HG02870 (cell line): Measurements from ENCODE around the gene DOP1A.

ENCODE experiments used
- ATAC-seq: cut with Tn5 transposase; IDR thresholded peaks from one replicate; pipeline ENCODE4 v1.9.1; 2021; ENCODE audit warnings: mild to moderate bottlenecking, moderate library complexity; ENCODE audit not compliant: unreplicated experiment

The DOP1A gene, protein sequence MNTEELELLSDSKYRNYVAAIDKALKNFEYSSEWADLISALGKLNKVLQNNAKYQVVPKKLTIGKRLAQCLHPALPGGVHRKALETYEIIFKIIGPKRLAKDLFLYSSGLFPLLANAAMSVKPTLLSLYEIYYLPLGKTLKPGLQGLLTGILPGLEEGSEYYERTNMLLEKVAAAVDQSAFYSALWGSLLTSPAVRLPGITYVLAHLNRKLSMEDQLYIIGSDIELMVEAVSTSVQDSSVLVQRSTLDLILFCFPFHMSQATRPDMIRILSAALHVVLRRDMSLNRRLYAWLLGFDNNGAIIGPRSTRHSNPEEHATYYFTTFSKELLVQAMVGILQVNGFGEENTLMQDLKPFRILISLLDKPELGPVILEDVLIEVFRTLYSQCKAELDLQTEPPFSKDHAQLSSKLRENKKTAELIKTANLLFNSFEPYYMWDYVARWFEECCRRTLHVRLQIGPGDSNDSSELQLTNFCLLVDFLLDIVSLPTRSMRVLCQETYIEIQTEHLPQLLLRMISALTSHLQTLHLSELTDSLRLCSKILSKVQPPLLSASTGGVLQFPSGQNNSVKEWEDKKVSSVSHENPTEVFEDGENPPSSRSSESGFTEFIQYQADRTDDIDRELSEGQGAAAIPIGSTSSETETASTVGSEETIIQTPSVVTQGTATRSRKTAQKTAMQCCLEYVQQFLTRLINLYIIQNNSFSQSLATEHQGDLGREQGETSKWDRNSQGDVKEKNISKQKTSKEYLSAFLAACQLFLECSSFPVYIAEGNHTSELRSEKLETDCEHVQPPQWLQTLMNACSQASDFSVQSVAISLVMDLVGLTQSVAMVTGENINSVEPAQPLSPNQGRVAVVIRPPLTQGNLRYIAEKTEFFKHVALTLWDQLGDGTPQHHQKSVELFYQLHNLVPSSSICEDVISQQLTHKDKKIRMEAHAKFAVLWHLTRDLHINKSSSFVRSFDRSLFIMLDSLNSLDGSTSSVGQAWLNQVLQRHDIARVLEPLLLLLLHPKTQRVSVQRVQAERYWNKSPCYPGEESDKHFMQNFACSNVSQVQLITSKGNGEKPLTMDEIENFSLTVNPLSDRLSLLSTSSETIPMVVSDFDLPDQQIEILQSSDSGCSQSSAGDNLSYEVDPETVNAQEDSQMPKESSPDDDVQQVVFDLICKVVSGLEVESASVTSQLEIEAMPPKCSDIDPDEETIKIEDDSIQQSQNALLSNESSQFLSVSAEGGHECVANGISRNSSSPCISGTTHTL (N-terminal part only)

DNA sequence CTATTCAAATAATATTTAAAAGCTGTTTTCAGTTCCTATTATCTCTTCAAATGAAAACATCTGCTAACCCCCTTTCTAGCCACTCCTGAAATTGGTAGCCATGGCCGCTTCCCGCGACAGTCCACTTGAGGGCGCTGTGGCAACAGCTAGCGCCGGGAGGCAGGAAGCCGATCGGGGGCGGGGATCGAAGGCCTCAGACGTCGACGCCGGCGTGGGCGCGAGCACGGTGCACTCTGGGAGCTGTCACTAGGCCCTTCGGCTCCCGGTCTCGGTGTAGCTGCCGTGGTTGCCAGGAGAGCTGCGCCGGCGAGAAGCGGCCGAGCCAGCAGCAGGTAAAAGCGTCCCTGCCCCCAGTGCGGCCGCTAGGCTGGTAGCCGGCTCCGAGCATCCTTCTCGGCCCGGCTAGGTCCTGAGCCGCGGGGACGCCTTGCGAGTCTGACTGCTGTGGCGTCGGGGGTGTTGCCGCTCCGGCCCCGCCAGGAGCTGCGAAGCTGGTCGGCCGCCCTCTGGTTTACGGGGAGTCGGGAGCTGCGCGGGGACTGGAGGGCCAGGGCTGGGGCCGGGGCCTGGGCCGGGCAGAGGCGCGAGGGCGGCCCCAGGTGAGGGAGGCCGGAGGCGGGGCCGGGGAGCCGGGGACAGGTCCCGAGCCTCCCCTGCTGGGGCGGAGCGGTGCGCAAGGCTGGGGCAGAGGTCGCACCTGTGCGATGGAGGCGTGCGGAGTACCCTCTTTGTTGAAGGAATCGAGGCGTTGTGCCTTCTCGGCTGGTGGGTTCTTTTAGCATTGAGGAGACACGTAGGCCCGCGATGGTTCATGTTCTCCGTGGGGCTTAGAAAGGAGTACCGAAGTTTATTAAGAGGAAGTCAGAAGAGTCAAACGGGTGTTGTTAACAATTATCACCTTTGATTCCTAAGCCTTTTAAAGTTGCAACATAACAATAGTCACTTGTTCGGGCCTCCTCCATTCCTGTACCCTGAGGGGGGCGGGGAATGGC lies at the start of gene DOP1A:
TSS of gene DOP1A (plus strand) at position 224 of the 992 bp plus-strand sequence. CDS start 29,307 bp downstream, outside the sequence.
- peak; percentile 78 for ATAC-seq

DNA sequence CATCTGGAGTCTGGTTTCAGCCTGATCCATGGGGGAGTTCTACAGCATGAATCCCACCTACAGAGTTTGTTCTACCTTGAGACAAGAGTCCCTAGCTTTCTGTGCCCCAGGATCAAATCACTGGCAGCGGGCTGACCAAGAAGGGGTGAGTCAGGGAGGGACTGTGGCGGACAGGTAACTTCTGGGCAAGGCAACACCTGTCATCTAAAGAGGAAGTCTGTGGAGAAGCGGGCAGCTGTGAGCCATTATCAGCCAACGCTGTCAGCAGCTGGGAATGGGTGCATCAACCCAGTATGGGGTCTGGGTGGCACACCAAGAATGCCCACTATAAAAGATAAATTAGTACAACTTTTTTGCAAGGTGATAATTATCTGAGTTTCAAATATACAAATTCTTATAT lies 47.7 kb upstream of the DOP1A start:
- no peak for ATAC-seq

DNA sequence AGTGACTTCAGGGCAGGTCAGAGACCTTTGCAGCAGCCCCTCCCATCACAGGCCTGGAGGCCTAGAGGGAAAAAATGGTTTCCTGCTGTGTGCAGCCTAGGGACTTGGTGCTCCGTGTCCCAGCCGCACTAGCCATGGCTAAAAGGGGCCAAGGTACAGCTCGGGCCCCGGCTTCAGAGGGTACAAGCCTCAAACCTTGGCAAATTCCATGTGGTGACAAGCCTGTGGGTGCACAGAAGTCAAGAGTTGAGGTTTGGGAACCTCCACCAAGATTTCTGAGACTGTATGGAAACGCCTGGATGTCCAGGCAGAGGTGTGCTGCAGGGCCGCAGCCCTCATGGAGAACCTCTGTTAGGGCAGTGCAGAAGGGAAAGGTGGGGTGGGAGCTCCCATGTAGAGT lies 35.8 kb upstream of the DOP1A start:
- ATAC-seq: no peak

DNA sequence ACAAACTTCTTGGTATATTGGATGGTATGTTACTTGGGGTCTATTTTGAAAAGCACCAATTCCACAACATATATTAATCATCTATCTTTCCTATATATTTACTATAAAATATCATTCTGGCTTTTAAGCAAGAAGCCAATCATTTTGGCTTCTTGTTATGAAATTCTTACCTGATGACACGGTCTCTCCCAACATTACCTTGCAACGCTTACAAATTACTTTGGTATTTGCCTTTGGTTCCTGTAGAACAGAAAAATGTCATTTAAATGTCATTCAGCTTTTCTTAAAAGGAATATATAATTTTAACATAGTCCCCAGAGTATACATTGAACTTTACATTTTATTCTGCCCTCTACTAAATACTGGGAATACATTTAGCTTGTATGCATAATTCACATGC lies 29.2 kb upstream of the DOP1A start:
- ATAC-seq: no peak

DNA sequence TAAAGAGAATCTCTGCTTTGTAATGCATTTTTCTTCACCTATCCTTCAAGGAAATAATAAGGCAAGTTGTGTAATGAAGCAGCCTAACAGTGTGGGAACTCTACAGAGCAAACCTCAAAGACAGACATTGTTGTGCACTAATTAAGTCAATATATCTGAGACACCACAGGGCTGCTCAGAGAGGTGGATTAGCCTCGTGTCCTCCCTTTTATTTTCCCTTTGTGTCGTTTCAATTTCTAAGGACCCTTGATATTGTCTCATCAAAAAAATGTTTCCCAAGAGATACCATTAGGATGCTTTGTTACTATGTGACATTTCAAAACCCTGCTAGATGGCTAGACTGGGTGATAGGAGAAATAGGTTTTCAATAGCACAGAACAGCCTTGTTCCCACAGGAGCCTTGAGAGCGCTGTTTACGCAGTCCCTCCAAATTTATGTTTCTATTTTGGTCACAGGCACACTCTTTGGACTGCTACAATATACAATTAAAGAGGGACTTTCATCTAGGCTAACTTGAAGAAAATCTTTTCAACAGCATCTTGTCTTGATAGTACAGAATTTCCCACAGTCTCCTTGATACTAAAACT lies 24.9 kb upstream of the DOP1A start:
- no peak for ATAC-seq

DNA sequence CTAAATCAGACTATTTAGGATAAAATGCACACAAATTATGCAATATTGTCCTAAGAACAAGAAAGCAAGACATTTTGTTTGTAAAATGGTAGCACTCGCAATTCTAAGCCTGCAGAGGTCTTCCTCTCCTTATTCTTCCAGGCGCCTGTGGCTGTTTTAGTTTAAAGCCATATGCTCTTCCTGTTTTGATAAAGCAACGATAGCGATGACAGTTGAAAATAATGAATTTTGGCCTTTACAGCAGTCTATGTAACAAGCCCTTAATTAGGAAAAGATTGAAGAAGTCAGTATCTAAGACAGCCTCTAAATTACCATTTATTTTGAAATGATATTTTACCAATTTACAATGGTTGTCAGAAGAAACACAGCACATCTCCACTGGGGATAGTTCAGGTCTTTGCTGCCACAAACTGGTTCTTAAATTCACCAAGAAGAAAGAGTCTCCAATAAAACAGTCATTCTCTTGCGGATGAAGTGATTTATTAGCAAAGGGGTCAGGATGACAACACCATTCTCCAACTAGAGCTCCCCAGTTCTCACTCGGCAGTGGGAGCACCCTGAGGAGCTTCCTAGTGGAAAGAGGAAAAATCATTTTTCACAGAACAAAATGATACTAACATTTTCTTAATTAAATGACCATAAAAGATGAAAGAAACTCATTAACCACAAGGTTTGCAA lies 23.2 kb upstream of the DOP1A start:
- no peak for ATAC-seq

DNA sequence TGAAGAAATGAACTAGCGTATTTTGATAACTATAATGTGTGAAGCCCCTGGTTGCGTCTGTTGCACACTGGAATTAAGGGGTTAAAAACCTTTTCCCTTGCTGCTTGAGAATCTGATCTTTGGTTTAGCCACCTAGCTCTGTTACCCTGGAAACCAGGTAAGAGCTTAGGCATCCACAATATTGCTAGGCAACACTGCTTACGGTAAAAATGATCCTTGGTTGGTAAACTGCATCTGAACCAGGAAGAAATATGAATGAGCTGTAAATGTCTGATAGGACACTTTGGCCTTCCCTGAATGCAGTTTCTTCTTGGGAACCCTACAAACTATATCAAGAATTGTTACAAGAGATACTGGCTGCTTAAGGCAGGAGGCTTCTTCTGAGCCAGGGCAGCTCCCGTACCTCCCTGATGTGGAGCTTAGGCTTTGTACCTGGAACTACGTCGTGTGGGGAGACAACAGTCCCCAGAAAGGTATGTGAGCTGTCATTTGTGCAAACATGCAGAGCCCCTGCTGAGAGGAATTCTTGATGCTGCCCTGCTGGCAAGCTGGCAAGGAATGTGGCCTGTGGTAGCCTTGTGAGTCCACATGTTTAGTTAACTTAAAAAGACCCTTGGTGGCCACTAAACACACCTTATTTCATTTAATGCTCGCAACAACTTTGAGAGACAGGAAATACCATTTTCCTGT lies 20.3 kb upstream of the DOP1A start:
- no peak for ATAC-seq

DNA sequence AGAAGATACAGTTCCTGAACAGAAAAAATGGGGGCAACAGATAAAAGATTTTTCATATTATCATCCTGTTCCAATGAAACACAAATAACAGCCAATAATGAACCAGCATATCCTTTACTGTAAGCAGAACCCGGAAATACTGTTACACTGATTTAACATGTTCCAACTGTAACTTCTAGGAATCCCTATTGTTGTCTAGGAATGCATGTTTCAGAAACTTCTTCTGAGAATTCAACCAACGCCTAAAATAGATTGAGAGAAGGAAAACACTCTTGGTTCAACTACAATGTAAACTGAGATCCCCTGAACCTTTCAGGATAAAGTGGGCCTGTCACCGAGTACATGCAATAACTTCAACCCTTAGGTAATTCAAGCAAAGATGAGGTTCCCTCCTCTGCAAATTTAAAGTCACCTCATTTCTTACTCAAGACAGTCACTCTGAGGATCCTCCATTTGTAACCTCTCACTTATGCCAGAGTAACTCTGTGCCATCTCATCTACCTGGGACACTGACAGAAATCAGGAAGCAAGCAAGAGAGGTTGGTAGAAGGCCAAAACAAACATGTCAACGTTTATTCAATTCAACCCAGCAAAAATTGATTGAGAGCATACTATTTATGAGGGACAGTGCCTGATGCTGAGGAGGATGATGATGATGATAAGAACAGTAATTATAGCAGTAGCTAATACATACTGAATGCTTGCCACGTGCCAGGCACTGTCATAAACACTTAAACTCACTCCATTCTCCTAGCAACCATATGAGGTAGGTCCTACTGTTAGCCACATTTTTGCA lies 15.9 kb upstream of the DOP1A start:
- ATAC-seq: no peak

DNA sequence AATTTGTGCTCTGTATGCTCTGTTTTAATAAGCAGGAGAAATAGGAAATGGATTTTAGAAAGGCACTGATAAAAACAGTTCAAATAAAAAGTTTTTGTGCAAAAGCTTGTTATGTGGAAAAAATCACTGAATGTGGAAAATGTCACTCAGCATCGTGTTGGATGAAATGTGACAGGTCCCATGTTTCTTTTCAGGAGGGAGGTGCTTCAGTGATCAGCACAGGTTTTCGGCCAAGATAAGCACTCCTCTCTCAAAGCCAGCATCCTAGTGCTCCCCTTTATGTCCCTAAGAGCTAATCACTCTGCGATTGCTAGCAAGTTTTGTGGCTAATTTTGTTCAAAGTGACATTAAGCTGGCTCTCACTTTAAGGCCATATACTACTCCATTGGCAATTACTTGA lies 13.8 kb upstream of the DOP1A start:
- no peak for ATAC-seq

DNA sequence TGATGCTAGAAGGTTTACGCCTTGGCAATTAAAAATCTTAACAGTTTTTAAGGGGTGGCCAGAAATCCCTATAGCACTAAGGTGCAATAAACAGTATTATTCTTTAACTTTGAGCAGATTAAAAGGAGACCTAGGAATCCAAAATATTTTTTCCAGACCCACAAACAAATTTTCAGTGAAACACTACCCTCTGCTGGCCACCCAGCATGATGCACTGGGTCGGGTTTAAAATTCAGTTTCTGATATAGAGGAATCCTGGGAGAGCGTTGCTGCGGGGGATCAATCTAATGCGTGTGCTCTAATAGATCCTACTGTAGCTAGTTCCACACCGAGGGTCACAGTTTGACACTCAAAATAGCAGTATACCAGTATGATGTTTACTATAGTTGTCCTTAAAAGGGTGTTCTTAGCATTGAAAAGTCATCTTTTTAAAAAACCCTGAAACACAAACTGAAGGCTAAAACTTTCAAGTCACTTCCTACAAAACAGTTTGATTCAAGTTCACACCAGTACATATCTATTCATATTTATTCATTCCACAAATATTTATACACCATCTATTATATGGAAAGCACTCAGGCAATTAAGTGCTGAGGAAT lies 12.0 kb upstream of the DOP1A start:
- no peak for ATAC-seq

DNA sequence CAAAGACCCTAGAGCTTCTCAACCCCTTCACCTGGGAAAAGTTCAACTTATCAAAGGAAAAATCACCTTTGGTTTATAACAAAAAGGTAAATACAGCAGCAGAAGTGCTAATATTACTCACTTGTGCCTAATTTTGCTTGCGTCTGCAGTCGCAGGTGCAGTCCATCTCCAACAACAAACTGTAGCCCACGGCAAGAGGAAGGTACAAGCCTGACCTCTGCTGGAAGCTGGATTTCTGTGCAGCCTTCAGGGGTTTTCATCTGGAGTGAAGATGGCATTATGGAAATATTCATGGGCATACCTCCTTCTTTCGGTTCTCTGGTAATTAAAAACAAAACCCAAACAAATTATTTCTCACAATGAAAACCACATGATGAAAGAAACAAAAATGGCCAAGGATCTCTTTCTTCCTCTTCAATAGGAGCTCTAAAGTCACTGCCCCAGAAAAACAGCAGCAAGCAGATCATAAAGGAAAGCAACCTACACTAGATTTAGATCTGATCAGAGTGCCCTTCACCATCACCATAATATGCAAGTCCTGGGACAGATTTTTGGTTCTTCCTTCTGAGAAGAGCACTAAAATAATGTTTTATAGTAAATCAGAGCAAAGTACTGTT lies 9.7 kb upstream of the DOP1A start:
- ATAC-seq: peak; percentile 92

DNA sequence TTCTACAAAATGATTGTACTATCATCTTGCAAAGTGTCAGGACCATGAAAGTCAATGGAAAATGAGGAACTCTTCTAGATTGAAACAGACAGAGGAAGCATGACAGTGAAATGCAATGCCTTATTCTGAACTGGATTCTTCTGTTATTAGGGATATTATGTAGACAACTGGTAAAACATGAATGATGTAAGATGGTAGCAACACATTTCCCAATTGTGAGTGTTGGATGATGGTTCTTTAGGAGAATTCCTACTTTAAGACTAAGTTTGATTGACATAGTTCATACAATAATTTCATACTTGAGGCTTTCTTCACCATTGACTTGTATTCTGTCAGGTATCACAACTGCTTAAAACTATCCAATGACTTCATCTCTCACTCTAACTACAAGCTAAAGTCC lies 6.3 kb upstream of the DOP1A start:
- ATAC-seq: no peak

DNA sequence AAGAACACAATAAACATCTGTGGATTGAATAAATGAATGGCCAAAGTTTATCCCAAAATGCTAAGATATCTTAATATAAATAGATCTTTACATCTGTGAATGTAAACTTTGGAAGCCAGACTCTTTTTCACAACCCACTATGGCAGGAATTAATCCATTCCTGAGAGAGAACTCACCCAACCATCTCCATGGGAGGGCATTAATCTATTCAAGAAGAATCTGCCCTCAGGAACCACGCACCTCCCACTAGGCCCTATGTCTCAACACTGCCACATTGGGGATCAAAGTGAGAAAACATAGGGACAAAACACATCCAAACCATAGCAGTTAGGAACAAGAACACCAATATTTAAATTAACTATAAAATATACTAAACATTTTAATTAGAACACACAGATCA lies 5.2 kb upstream of the DOP1A start:
- no peak for ATAC-seq

DNA sequence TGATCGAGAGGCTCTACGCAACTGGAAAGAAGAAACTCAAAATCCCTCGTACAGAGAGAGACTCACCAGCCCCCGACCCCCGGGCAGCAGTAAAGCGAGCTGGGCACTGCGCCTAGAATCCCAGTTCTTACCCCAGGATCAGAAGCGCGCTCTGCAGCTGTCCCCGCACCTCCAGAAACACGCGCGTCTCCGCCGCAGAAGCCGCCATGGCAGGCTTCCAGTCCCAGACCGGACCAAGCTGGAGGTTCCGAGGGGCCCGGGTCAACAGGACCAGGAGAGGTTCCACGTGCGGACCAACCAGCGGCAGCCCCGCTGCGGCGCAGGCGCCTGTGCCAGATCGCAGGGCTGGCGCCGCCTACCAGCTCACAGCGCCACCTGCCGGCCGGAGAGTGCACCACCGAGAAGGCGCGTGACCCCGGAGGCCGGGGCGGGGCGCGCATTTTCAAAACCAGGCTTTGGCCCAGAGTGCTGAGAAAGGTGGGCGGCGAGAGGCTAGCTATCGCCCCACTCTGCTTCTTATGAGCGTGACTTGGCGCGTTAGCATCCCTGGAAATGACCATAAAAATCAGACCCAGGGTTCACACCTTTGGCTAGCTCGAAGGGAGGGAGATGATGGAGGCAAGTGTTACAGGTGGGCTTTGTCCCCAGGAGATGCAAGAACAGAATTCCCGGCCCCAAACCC lies 1.8 kb upstream of the DOP1A start, which contains the start of gene UBE3D:
TSS of gene UBE3D (minus strand) at position 331 of the 682 bp plus-strand sequence. CDS start at position 208, 123 bp downstream.
- ATAC-seq: peak; percentile 48

DNA sequence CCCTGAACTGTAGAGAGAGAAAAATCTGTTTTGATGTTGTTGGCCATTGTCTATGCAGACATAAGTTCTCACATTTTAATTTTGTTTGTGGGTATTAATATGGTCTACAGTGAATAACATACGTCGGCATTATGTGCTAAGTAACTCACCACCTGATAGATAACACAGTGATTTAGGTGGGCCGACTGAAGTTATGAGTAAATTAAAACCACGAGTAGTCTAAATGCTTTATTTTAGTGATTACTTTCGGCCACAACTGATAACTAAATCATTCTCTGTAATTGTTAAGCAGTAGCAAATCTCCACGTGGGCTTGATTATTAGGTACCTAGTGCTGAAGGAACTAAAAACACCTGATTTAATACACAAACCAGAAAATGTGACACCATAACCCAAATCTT lies 1.1 kb downstream of the DOP1A start:
- no peak for ATAC-seq

DNA sequence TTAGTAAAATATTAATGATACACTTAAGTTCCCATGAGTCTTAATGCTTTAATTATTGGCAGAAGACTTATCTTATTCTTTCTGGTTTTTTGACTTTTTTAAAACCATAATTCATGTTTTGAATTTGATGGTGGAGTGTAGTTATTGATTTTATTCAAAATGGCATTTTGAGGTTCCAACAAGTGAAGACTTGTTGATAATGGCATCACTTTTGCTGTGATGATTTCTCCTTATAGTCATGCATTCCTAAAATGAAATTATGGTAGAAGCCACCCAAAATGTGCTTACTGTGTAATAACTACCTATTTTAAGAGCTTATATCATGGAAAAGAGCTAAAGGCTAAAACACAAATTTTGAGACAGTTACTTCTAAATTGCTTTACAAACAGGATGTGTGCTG lies 2.2 kb downstream of the DOP1A start:
- ATAC-seq: no peak
